ENCODE measurements around the gene HMCN2.
"Not testable (repeated sequence)": the region's sequence is repeated elsewhere in the genome, so short reads cannot be mapped to it uniquely, and the experiment has no call there.

The HMCN2 gene

DNA sequence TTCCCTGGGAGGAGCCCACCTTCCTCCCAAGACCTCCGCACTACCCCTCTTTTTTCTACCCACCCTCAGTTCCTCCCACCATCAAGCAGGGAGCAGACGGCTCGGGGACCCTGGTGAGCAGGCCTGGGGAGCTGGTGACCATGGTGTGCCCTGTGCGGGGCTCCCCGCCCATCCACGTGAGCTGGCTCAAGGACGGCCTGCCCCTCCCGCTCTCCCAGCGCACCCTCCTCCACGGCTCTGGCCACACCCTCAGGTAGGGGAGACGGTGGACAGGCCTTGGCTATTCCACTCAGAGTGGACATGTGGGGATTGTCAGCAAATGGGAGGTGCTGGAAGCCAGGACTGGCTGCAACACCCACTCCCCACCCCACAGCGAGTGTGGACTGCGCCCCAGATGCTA lies 126.3 kb downstream of the HMCN2 start:
- no peak for DNase-seq (ENCODE audit: low read depth in 2 of 2)

DNA sequence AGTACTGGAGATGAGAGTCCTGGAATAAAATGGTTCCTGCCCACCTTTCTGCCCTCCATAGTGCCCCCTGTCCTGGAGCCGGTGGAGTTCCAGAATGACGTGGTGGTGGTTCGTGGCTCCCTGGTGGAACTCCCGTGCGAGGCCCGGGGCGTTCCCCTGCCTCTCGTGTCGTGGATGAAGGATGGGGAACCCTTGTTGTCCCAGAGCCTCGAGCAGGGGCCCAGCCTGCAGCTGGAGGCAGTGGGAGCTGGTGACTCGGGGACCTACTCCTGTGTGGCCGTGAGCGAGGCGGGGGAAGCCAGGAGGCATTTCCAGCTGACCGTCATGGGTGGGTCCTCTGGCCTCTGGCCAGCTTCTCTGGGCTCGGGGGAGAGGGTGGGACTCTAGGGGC lies 128.1 kb downstream of the HMCN2 start:
- DNase-seq (ENCODE audit: low read depth in 2 of 2): no peak

DNA sequence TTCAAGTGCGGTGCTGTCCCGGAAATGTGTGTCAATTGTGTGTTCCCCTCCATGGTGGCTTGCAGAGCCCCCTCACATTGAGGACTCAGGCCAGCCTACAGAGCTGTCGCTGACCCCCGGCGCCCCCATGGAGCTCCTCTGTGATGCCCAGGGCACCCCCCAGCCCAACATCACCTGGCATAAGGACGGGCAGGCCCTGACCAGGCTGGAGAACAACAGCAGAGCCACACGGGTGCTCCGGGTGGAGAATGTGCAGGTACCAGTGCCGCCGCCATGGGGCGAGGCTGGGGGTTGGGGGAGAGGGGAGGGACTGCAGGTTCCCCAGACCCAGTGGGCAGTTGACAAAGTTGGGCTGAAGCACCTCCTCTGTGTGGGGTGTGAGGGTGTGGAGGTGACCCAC lies 128.8 kb downstream of the HMCN2 start:
- no peak for DNase-seq (ENCODE audit: low read depth in 2 of 2)

DNA sequence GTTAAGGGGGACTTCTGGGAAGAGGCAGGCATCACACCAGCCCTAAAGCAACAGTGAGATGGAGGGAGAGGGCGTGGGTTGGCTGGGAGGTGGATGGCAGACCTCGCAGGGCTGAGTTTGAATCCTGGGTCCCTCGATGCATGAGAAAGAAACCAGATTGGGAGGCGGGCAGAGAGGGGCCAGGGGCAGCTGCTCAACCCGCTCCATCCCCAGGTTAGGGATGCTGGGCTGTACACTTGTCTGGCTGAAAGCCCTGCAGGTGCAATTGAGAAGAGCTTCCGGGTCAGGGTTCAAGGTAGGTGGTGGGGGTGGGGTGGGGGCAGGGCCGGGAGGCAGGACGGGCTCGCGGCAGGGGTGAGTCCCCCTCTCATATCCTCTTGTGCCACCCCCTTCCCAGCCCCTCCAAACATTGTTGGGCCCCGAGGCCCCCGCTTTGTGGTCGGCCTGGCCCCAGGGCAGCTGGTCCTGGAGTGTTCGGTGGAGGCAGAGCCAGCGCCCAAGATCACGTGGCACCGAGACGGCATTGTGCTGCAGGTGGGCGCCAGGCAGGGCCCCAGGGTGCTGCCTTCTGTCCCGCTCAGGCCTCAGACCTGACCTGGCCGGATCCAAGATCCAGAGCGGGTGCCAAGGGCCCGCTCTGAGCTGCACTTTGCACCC lies 129.4 kb downstream of the HMCN2 start:
- no peak for DNase-seq (ENCODE audit: low read depth in 2 of 2)

DNA sequence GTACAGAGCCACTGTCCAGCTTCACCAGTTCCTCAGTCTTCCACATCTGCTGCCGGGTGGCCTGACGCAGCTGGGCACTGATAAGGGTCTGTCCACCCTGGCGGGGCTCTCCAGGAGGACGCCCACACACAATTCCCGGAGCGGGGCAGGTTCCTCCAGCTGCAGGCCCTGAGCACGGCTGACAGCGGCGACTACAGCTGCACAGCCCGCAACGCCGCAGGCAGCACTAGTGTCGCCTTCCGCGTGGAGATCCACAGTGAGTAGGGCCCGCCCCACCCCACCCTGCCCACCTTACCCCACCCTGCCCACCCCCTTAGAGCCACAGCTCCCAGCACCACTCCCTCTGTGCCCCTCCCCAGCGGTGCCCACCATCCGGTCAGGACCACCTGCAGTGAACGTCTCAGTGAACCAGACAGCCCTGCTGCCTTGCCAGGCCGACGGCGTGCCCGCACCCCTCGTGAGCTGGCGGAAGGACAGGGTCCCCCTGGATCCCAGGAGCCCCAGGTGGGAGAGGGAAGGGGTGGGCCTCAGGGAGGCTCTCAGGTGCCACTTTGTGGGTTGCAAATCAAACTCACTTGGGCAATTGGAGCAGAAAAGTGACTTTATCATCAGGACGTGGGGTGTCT lies 130.4 kb downstream of the HMCN2 start:
- DNase-seq (ENCODE audit: low read depth in 2 of 2): no peak

DNA sequence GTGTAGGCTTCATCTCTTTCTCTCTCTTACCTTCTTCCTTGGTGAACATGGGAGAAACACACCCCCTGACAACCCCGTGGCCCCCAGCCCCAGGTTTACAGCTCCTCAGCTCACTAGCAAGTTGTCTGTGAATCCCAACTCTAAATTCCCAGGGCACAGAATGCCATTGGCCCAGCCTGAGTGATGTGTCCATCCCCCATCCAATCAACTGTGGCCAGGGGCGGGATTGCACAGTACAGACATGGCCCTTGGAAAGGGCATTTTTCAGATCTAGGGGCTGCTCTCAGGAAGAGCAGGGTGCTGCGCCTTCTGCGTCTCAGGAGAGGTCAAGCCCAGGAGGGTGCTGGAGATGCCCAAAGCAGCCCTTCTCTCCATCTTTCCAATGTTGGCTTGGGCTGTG lies 131.0 kb downstream of the HMCN2 start:
- DNase-seq (ENCODE audit: low read depth in 2 of 2): no peak

DNA sequence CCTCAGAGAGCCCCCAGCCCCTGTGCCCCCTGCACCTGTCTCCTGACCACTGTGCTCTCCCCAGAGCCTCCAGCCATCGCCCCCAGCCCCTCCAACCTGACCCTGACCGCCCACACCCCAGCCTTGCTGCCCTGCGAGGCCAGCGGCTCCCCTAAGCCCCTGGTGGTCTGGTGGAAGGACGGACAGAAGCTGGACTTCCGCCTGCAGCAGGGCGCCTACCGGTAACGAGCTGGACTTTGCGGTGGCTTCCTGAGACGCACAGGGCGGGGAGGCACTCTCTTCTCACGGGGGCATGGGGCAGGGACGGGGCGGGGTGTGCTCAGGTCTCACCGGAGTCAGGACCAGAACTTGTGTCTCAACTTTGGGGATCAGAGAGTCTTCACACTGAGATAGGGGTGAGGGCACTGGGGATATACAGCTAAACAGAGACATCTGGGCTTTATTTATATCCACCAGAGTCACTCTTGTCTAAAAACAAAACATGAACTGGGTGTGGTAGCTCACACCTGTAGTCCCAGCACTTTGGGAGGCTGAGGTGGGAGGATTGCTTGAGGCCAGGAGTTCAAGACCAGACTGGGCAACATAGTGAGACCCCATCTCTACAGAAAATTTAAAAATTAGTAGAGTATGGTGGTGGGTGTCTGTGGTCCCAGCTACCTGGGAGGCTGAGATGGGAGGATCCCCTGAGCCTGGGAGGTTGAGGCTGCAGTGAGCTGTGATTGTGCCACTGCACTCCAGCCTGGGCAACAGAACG lies 133.1 kb downstream of the HMCN2 start:
- DNase-seq (ENCODE audit: low read depth in 2 of 2): no peak

DNA sequence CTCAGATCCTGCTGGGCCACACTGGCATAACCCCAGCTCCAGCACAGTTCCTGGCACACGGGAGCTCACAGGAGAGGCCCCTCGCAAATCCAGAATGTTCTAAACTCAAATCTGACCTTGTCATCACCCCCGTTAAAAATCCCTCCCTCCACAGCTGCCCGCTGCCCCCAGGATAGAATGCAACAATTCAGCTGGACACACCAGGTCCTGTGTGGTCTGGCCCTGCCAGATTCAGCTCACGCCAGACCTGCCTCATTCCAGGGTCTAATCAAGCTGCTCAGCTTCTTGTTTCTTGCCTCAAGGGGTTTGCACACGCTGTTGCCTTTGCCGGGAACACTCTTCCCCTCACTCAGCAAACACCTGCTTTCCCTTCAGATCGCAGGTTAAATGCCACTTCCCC lies 134.2 kb downstream of the HMCN2 start:
- no peak for DNase-seq (ENCODE audit: low read depth in 2 of 2)

DNA sequence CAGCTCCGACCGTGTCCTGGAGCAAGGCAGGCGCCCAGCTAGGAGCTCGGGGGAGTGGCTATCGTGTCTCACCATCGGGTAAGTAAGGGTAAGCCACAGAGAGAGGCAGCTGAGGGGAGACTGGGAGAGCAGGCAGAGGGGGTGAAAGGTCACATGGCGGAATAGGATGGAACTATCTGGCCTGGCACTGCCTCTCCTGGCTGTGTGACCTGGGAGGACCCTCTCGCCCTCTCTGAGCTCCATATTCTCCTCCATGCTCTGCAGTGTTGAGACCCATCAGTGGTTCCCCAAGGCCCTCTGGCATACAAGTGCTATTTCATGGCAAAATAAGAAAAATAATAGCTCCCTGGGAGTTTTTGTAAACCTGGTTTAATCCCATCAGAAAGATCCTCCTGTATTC lies 135.3 kb downstream of the HMCN2 start:
- no peak for DNase-seq (ENCODE audit: low read depth in 2 of 2)

DNA sequence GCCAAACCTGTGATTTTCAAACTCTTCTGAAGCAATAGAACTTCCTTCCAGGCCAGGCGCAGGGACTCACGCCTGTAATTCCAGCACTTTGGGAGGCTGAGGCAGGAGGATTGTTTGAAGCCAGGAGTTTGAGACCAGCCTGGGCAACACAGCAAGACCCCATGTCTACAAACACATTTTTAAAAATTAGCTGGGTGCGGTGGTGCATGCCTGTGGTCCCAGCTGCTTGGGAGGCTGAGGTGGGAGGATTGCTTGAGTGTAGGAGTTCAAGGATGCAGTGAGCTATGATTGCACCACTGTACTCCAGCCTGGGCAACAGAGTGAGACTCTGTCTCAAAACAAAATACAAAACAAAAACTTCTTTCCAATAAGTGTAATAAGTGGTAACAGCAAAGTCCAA lies 136.2 kb downstream of the HMCN2 start:
- not testable (repeated sequence) for DNase-seq (ENCODE audit: low read depth in 2 of 2)

DNA sequence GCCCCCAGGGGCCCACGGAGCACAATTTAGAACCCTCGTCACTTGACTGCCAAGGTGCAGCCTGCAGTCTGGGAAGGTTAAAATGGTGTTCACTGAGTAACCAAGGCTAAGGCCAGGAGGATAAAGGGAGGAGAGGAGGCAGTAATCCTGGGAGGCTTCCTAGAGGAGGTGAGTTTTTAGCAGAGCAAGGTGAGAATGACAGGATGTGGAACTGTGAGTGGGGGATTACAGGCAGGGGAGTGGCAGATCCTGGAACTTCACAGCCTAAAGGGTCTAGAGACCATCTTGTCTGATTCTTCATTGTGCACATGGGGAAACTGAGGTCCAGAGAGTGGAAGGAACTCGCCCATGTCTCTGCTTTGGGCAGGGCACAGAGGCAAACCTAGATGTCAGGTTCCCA lies 136.7 kb downstream of the HMCN2 start:
- DNase-seq (ENCODE audit: low read depth in 2 of 2): no peak

DNA sequence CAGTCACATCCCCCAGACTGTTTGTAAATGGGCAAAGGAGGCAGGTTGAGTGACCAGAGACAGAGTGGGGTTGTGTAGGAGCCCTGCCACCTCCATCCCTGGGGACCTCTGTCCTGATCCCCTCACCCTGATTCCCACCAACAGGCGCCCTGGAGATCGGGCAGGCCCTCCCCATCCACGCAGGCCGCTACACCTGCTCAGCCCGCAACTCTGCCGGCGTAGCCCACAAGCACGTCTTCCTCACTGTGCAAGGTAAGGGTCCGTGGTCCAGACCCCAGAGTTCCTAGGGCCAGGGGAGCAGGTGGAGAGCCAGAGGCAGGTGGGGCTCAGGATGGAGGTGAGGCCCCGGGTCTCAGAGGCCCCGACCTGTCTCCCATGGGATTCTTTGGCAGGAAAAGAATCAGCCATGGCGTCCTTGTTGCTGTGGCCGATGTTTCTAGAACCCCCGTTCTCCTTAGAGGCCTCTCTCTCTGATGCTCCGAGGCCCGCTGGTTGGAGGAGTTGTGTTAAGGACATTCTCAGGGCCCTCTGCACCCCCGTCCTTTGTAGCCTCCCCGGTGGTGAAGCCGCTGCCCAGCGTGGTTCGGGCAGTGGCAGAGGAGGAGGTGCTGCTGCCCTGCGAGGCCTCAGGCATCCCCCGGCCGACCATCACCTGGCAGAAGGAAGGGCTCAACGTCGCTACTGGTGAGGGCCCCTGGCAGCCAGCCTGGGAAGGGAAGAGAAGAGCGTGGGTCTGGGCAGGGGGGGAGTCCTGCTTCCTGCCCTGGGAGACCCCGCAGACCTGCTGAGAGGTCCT lies 137.3 kb downstream of the HMCN2 start:
- no peak for DNase-seq (ENCODE audit: low read depth in 2 of 2)

DNA sequence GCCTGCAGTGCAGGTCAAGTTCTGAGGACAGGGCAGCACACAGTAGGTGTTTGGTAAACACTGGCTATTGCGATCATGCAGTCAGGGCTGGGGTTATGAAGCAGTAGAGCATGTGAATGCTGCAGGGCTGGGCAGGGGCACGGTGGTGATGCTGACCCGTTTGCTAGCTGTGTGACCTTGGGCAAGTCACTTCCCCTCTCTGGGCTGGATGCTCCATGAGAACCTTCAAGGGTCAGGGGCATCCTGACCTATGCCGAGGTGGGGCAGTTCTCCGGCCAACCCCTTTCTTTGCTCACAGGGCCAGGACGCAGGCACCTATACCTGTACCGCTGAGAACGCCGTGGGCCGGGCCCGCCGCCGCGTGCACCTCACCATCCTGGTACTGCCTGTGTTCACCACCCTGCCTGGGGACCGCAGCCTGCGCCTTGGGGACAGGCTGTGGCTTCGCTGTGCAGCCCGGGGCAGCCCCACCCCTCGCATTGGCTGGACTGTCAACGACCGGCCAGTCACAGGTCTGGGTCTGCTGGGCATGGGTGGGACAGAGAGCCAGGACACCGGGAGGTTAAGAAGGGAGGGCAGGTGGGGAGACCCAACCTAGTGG lies 140.2 kb downstream of the HMCN2 start:
- no peak for DNase-seq (ENCODE audit: low read depth in 2 of 2)

DNA sequence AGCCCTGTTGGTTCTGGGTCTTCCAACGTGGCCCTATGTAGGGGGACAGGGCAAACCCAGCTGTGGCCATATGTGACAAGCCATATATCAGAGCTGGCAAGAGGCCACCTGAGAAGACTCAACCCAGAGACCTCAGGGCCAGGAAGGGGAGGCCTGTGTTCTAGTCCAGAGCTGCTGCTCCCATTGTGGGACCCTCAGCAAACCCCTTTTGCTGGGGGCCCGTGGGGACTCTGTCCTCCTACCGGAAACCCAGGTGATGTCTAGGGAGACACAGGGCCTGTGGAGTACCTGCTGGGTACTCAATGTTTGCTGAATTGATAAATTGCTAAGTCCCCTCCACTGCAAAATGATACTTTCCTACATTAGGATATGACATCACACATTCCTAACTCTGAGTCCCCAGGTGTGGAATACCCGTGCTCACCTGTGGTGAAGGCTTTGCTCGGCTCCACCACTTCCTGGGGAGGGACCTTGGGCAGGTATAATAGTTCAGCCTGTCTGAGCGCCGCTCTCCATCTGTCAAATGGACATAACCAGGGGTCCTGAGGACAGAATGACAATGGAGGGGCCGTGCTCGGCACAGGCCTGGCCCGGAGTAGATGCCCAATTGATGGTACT lies 140.8 kb downstream of the HMCN2 start:
- DNase-seq (ENCODE audit: low read depth in 2 of 2): no peak

DNA sequence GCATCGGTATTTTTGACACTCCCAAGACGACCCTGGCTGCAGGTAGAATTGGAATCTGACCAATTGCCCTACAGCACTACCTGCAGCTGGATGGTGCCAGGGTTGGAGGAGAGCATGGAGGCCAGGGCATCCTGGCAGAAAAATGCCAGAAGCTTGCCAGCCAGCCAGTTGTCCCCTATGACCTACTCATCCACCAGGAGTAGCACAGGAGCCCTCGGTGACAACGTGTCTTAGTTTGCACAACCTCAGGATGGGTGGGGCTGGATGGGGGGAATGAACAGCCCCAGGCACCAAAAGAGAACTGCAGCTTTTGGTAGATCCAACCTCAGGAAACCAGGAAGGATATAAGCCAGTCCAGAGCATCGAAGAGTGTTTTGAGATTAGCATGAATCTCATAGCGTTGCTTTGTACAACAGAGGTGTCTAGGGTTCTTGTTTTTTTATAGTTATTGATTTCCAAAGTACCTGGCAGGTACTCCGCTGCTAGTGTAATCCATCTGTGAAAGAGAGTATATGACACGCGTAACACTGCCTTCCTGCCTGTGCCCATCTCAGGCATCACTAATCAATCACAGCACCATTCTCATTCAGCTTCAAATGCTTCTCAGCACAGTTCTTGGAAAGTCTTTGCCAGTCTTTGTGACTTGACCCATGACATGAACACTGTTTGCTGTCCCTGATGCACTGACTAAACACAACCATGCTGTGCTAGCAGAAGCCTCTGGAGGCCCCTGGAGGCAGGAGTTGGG lies 142.5 kb downstream of the HMCN2 start:
- DNase-seq (ENCODE audit: low read depth in 2 of 2): no peak

DNA sequence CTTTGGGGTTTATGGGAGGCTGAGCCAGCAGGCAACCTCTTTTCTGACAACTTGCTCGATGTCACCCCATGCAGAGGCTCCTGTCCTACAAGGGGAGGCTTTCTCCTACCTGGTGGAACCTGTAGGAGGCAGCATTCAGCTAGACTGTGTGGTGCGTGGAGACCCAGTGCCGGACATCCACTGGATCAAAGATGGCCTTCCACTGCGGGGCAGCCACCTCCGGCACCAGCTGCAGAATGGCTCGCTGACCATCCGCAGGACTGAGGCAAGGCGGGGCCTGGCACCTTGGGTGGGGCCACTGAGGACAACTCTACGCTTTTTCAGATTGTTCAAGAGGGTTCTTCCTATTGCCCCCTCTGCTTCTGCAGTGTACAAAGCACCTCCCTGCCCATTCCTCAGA lies 143.1 kb downstream of the HMCN2 start:
- DNase-seq (ENCODE audit: low read depth in 2 of 2): no peak

DNA sequence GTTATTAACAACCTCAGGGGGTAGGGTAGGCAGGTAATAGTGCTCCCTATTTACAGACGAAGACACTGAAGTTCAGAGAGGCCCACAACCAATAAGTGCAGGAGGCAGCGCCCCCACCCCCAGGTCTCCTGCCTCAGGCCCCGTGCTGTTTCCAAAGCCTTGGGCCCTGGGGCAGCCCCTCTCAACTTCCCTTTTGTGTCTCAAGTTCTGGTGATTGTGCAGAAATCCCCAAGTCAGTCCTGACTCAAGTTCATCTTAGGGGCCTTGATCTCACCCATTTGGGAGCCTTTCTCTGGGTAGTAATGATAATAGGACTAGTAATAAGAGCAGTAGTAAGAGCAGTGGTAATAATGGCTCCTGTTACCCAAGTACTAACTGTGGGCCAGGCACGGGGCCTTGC lies 143.7 kb downstream of the HMCN2 start:
- DNase-seq (ENCODE audit: low read depth in 2 of 2): no peak

DNA sequence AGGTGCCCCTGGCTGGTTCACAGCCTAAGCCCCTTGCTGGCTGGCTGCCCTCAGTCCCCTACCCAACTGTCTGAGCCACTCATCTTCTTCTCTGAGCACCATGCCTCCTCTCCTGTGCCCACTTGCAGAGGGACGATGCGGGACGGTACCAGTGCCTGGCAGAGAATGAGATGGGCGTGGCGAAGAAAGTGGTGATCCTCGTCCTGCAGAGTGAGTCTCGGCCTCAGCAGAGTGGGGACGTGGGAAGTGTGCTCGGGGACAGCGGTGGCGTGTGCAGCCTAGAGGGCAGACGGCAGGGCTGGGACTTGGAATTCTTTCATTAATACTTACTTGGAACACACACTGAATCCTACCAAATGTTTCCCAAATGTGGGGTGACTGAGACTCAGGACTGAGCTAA lies 144.9 kb downstream of the HMCN2 start:
- no peak for DNase-seq (ENCODE audit: low read depth in 2 of 2)

DNA sequence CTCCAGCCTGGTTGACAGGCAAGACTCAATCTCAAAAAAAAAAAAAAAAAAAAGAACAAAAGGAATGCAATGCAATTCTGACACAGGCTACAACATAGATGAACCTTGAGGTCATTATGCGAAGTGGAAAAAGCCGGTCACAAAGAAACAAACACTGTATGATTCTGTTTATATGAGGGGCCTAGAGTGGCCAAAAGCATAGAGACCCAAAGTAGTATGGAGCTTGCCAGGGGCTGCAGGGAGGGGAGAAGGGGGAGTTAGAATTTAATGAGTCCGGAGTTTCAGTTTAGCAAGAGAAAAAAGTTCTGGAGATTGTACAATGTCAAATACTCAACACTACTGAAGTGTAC lies 146.0 kb downstream of the HMCN2 start:
- DNase-seq (ENCODE audit: low read depth in 2 of 2): no peak

DNA sequence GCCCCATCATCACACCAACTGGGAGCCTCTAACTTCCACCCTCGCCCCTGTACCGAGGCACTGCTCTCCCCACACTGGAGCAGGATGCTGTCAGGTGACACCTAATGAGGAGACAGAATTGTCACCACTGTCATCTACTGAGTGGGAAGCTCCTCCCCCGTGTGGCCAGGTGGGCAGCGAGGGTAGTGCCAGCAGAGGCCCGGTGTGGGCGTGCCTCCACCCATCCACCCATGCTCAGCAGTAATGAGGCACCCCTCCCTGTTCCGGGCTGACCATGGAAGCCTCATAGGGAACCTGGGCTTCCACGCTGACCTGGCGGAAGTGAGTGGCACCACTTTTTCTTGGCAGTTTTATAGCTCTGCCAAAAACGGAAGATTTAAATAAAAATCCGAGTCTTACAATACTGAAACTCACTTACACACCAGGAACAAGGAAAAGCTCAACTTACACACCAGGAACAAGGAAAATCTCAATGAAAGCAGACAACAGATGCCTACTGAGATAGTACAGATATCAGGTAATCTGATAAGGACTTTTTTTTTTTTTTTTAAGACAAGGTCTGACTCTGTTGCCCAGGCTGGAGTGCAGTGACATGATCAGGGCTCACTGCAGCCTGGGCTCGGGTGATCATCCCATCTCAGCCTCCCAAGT lies 148.6 kb downstream of the HMCN2 start:
- DNase-seq (ENCODE audit: low read depth in 2 of 2): no peak

Measured in stimulated activated CD8-positive, alpha-beta memory T cell treated with anti-CD3 and anti-CD28 coated beads, Interleukin-2, amount 100 ng/mL, for 48 hours (primary cell).